ENCODE data around the gene PLET1. TPM values are rescaled to one million over a fixed set of nuclear protein-coding genes. Genes with fewer than 3 reads are reported as not detected.
A peak's percentile ranks its signal among the peaks of the same experiment; 100 is the strongest.

PLET1 gene
- total and polyA plus RNA-seq, 2 experiments from 2014 or later = not detected

GRCh38 chr11:112270551-112271180 lies 10.0 kb upstream of the PLET1 start:
- Histone ChIP-seq H3K36me3 (no peaks in the 10 kb centered on the region), H3K27ac (no peak overlapping the region), H3K4me3 (no peak overlapping the region), H3K27me3 (no peaks in the 10 kb centered on the region), H3K4me1 (ENCODE audit: low read depth) (no peaks in the 10 kb centered on the region), H3K9me3 (ENCODE audit: low read depth) (no peaks in the 10 kb centered on the region)
- TF ChIP-seq CTCF (IDR thresholded peaks at IDR 0.05; ENCODE audit: low read depth, low read length) = no peak
- DNase-seq (ENCODE audit: low read depth in 1 of 2, low spot score in 1 of 2) = no peak

- Histone ChIP-seq H3K4me1 (ENCODE audit: low read depth) (no peaks in the 10 kb centered on the region), H3K4me3 (no peak overlapping the region), H3K27me3 (no peaks in the 10 kb centered on the region), H3K36me3 (no peaks in the 10 kb centered on the region), H3K27ac (no peak overlapping the region), H3K9me3 (ENCODE audit: low read depth) (no peaks in the 10 kb centered on the region)
- no peak for DNase-seq (ENCODE audit: low read depth in 1 of 2, low spot score in 1 of 2)
- no peak for TF ChIP-seq CTCF (IDR thresholded peaks at IDR 0.05; ENCODE audit: low read depth, low read length)
Observed at GRCh38 chr11:112269139-112269538, 8.5 kb upstream of the PLET1 start.

GRCh38 chr11:112268406-112268805 lies 7.7 kb upstream of the PLET1 start:
- Histone ChIP-seq H3K36me3 (no peaks in the 10 kb centered on the region), H3K4me3 (no peak overlapping the region), H3K27ac (no peak overlapping the region), H3K4me1 (ENCODE audit: low read depth) (no peaks in the 10 kb centered on the region), H3K27me3 (no peaks in the 10 kb centered on the region), H3K9me3 (ENCODE audit: low read depth) (no peaks in the 10 kb centered on the region)
- no peak for TF ChIP-seq CTCF (IDR thresholded peaks at IDR 0.05; ENCODE audit: low read depth, low read length)
- no peak for DNase-seq (ENCODE audit: low read depth in 1 of 2, low spot score in 1 of 2)

GRCh38 chr11:112267188-112267591 lies 6.5 kb upstream of the PLET1 start:
- TF ChIP-seq CTCF (IDR thresholded peaks at IDR 0.05; ENCODE audit: low read depth, low read length) = no peak
- Histone ChIP-seq H3K4me3 (no peak overlapping the region), H3K9me3 (ENCODE audit: low read depth) (no peaks in the 10 kb centered on the region), H3K27ac (no peak overlapping the region), H3K36me3 (no peaks in the 10 kb centered on the region), H3K27me3 (no peaks in the 10 kb centered on the region), H3K4me1 (ENCODE audit: low read depth) (no peaks in the 10 kb centered on the region)
- DNase-seq (ENCODE audit: low read depth in 1 of 2, low spot score in 1 of 2) = peak; percentile 8 to 54

- no peak for TF ChIP-seq CTCF (IDR thresholded peaks at IDR 0.05; ENCODE audit: low read depth, low read length)
- no peak overlapping the region for H3K27ac ChIP-seq
Observed at GRCh38 chr11:112266410-112266778, 5.7 kb upstream of the PLET1 start.

More at GRCh38 chr11:112266410-112266778, 5.7 kb upstream of the PLET1 start:
- H3K4me1 ChIP-seq (ENCODE audit: low read depth) = no peaks in the 10 kb centered on the region
- H3K36me3 ChIP-seq = no peaks in the 10 kb centered on the region
- H3K4me3 ChIP-seq = no peak overlapping the region
- H3K9me3 ChIP-seq (ENCODE audit: low read depth) = no peaks in the 10 kb centered on the region
- no peaks in the 10 kb centered on the region for H3K27me3 ChIP-seq
- DNase-seq (ENCODE audit: low read depth in 1 of 2, low spot score in 1 of 2) = no peak

Measured in cardiac muscle cell (in vitro differentiated cells and primary cell).